ENCODE measurements around the gene APMAP.
A peak's percentile ranks its signal among the peaks of the same experiment; 100 is the strongest.

Gene APMAP

GRCh38 chr20:25025091-25025861 lies 32.7 kb upstream of the APMAP start:
- DNase-seq, result no peak

- no peak for DNase-seq
These were observed 31.6 kb upstream of the APMAP start for GRCh38 chr20:25024171-25024570.

GRCh38 chr20:25023356-25023755 lies 30.8 kb upstream of the APMAP start:
- DNase-seq, result no peak

- DNase-seq, result no peak
These were observed 30.1 kb upstream of the APMAP start for GRCh38 chr20:25022680-25023079.

DNA sequence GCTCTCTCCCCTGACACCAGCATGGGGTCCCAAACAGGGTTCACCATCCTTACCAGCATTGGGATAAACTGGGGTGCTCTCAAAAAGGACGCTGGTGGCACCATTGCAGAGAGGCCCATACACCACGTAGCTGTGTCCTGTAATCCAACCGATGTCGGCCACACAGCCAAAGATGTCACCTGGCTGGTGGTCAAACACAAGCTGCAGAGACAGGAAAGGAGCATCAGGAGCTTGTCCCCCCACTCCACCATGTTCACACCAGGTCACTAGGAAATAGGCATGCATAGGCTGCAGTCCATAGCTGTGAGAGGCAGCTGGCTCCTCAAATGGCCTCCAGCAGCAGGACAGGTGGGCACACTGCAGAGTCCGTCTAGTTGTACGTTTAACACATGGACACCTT lies 28.8 kb upstream of the APMAP start:
- no peak for DNase-seq

GRCh38 chr20:25020901-25021301 lies 28.4 kb upstream of the APMAP start:
- peak in 1 of 58 donors; percentile 45 for DNase-seq

GRCh38 chr20:25020345-25020744 lies 27.8 kb upstream of the APMAP start:
- DNase-seq, result no peak

GRCh38 chr20:25019381-25020155 lies 27.0 kb upstream of the APMAP start:
- no peak for DNase-seq

GRCh38 chr20:25018841-25019240 lies 26.3 kb upstream of the APMAP start:
- DNase-seq, result no peak

- no peak for DNase-seq
These were observed 25.9 kb upstream of the APMAP start for GRCh38 chr20:25018425-25018824.

DNA sequence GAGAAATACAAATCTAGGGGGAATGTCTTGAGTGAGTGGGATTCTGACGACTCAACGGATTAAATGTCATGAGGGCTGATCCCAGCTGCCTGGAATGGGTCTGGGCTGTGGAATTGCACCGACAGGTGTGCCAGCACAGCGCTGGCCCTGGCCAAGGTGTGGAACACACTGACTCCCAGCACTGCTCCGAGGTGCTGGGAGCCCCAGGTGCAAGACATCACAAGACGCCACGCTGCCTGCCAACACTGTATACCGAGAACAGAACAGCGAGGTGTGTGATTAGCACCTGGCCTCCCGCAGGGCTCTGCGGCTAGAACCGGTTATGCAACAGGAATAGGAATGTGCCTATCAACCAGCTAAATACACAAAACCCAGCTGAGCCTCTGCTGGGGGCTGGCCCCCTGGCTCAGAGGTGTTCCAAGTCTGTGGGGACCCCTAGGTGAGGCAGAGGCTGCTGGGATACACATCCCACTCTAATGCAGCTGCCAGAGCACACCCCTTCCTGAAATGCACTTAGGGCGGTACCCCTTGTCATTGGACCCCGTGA lies 24.8 kb upstream of the APMAP start:
- no peak for DNase-seq

DNA sequence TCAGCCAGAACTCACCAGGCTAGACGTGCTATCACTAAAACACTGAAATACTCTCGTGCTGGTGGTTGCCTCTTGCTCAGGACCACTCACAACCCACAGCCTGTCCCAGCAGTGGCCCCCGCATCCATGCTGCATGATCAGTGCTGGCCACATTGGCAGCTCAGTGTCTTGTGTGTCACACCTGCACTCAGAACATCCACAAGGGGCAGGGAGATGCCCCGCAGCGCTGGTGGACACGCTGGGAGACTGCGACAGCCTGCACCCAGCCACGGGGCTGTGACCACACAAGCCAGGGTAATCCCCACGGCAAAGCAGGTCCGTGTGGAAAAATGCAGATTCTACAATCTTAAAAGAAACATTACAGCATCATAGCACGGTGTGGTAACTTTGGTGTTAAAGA lies 23.9 kb upstream of the APMAP start:
- DNase-seq, result no peak

DNA sequence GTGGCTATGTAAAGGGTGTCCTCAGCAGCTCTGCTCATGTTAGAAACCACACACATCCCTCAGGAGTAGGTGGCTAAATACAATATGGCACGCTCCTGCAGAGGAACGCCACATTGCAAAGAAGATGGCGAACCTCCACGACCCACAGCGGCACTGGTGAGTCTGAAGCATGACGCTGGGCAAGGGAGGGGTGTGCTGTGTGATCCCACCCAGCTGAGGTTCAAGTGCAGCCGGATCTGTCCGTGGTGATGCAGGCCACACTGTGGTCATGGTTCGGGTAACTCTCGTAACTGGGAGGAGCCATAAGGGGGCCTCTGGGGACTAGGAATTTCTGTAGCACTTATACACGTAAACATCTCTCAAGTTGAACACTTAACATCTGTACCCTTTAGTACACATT lies 23.4 kb upstream of the APMAP start:
- DNase-seq, result no peak

DNA sequence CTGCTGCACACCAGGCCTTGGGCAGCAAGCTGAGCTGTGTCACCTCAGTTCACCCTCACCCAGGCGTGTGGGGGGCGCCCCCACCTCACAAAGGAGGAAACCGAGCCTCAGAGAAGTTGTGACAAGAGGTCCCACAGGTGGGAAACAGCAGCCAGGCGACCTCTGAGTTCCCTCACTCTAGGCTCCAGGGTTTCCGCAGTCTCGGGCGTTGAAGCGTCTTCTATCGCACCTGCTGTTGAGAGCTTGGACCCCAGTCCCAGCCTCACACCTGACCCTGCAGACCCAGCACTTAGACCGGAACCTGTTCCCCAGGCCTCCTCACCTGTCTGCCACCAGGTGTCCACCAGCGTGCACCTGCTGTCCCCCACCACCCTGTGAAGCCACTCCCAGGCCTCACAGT lies 22.3 kb upstream of the APMAP start:
- no peak for DNase-seq

DNA sequence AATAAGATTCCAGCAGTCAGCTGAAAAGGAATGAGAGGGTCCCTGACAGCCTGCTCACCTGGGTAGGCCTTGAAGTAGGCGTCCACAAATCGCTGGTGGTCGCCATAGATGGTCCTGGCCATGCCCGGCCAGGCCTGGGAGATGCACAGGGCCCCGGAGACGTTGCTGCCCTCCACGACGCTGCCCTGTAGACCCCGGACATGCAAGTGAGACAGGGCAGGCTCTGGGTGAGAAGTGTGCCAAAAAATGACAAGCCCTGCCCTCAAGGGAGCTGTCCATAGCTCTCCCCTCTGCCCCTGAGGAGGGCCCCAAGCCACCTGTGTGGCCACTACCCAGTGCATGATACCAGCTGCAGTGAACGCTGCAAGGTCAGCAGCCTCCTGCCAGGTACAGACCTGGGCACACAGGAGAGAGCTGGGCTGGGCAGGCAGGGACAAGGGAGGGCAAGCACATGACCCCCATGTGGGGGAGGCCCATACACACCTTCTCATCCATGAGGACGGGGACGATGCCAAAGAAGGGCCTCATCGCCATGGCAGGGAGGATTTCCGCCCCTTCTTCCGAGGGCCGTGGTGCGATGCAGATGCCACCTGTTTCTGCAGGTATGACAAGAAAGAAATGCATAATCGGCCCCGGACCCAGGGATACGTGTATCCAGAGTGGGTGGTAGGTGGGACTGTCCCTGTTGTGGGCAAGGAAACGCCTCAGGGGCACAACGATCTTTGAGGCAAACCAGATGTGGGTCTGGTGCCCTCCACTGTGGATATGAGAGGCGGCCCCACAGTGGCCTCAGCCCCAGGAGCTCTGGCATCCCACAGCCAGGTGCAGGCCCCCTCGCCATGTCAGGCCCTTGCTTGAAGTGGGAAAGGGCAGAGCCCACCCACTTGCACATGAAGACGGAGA lies 21.2 kb upstream of the APMAP start:
- DNase-seq, result no peak

DNA sequence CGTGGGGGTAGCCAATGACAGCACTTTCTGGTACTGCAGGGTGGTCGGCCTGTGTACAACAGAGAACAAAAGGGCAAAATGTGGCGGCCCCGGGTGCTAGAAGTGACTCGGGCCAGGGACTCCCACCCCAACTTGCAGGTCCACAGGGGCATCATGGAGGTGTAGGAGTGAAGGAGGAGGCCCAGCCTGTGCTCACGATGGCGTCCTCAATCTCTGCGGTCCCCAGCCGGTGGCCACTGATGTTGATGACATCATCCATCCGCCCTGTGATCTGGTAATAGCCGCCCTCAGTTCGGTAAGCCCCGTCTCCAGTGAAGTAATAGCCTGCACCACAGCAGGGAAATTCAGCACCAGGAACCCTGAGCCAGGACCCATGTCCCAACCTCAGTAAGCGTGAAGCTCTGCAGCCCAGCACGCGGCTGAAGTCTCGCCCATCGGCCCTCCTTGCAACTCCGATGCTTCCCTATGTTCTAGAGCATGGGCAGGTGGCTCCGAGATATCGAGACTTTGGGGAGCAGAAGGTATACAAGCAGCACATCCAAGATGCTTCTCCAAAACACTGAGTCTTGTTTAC lies 20.2 kb upstream of the APMAP start:
- no peak for DNase-seq

- DNase-seq, result peak in 5 of 58 donors; percentile 38 to 51 (median 42)
These were observed 19.3 kb upstream of the APMAP start for GRCh38 chr20:25011831-25012241.

DNA sequence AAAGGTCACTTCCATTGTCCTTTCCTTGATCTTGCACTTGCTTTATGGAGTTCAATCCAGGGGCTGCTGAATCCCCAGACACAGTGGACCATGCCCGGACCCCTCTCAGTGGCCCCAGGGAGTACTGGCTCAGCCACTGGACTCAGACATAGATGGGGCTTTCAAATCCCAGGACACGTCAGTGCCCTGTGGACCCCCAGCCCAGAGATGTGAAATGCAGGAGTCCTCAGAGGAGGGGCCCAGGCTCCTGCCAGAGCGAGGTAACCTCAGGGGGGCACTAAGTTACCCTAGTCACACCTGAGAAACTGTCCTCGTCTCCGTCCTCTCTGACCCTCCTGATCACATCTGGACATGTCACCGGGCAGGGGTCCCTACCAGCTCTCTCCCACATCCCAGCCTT lies 18.7 kb upstream of the APMAP start:
- DNase-seq, result no peak

- DNase-seq, result no peak
These were observed 16.9 kb upstream of the APMAP start for GRCh38 chr20:25009218-25010145.
